Vagina (tissue), 2 donors: ENCODE measurements around the gene TMEM178B. TPM values are rescaled to one million over a fixed set of nuclear protein-coding genes. Genes with fewer than 3 reads are reported as not detected.

Experiments
- DNase-seq, 2 donors: peaks; one replicate each; pipeline ENCODE4 v3.0.0-alpha.2; 2017; ENCODE audit errors: extremely low spot score in 2 of 2
- H3K27ac ChIP-seq: fragments of 200-600 bp; sonication (generic); one replicate; pipeline ENCODE4 v1.5.1; 2019
- H3K27me3 ChIP-seq: fragments of 200-600 bp; sonication (generic); one replicate; pipeline ENCODE4 v1.5.1; 2019
- H3K36me3 ChIP-seq, 2 donors: fragments of 200-600 bp; sonication (generic); one replicate each; pipeline ENCODE4 v1.5.1; 2017 to 2019
- H3K4me1 ChIP-seq: fragments of 200-600 bp; sonication (generic); one replicate; pipeline ENCODE4 v1.5.1; 2019
- H3K4me3 ChIP-seq, 2 donors: fragments of 200-600 bp; sonication (generic); 1 replicate in 1 of 2; 2 replicates in 1 of 2; pipeline ENCODE4 v1.5.1; 2016 to 2019
- H3K9me3 ChIP-seq: fragments of 200-600 bp; sonication (generic); one replicate; pipeline ENCODE4 v1.5.1; 2019
- CTCF ChIP-seq, 3 experiments: fragments of 450-650 bp in 2 of 3; fragments of 200-600 bp in 1 of 3; sonication (generic) in 1 of 3; IDR thresholded peaks; one replicate each; pipeline ENCODE4 v1.5.1; 2017 to 2019; ENCODE audit warnings: antibody characterized with exemption in 3 of 3, mild to moderate bottlenecking in 2 of 3, moderate library complexity in 2 of 3
- POLR2A ChIP-seq, 2 donors: fragments of 450-650 bp; IDR thresholded peaks; one replicate each; pipeline ENCODE4 v1.6.1; 2017; ENCODE audit warnings: antibody characterized with exemption in 2 of 2, mild to moderate bottlenecking in 2 of 2, moderate library complexity in 2 of 2
- POLR2AphosphoS5 ChIP-seq, 2 donors: sonication (generic); formaldehyde crosslinking; IDR thresholded peaks; one replicate each; pipeline ENCODE4 v1.9.0; 2017; ENCODE audit warnings: antibody characterized with exemption in 2 of 2, mild to moderate bottlenecking in 2 of 2, low read depth in 1 of 2; ENCODE audit not compliant: insufficient read depth in 1 of 2
- intact Hi-C: fragments of 100-400 bp; cut with DNase I; formaldehyde crosslinking; loops from one replicate; pipeline ENCODE4 v1.15.1; 2023
- total RNA-seq: library from RNA; depleted of rRNA; stranded (reverse); fragments of >200 nt; gene quantifications from one replicate; pipeline ENCODE4 v1.2.3, GENCODE V29; 2016

Gene TMEM178B
- total RNA-seq, 1 donor from 2014 or later = 1.2 TPM

- intact Hi-C loops = no loop called here
- H3K4me1 ChIP-seq = no peaks in the 10 kb centered on the region
- H3K36me3 ChIP-seq = no peaks in the 10 kb centered on the region
- no peak for DNase-seq
- H3K9me3 ChIP-seq = no peaks in the 10 kb centered on the region
- no peak overlapping the region for H3K27ac ChIP-seq
- no peaks in the 10 kb centered on the region for H3K27me3 ChIP-seq
- TF ChIP-seq CTCF (IDR thresholded peaks at IDR 0.05) (no peak), POLR2AphosphoS5 (IDR thresholded peaks at IDR 0.05; ENCODE audit: insufficient read depth in 1 of 2, low read depth in 1 of 2) (no peak), POLR2A (IDR thresholded peaks at IDR 0.05) (no peak)
- no peak overlapping the region for H3K4me3 ChIP-seq
These were observed 48.9 kb downstream of the TMEM178B start for GRCh38 chr7:141122736-141123135.

GRCh38 chr7:141123522-141123921 is 49.7 kb downstream of the TMEM178B start:
- DNase-seq = no peak
- no peaks in the 10 kb centered on the region for H3K9me3 ChIP-seq
- intact Hi-C loops = no loop called here
- TF ChIP-seq CTCF (IDR thresholded peaks at IDR 0.05) = no peak
- no peak for TF ChIP-seq POLR2AphosphoS5 (IDR thresholded peaks at IDR 0.05; ENCODE audit: insufficient read depth in 1 of 2, low read depth in 1 of 2)
- no peak for TF ChIP-seq POLR2A (IDR thresholded peaks at IDR 0.05)
- no peak overlapping the region for H3K27ac ChIP-seq
- no peak overlapping the region for H3K4me3 ChIP-seq
- no peaks in the 10 kb centered on the region for H3K4me1 ChIP-seq
- no peaks in the 10 kb centered on the region for H3K36me3 ChIP-seq
- no peaks in the 10 kb centered on the region for H3K27me3 ChIP-seq

- no peaks in the 10 kb centered on the region for H3K9me3 ChIP-seq
- no peak overlapping the region for H3K4me3 ChIP-seq
- H3K27me3 ChIP-seq = no peaks in the 10 kb centered on the region
- DNase-seq = no peak
- no peaks in the 10 kb centered on the region for H3K36me3 ChIP-seq
- intact Hi-C loops = no loop called here
- no peaks in the 10 kb centered on the region for H3K4me1 ChIP-seq
- H3K27ac ChIP-seq = no peak overlapping the region
- TF ChIP-seq POLR2AphosphoS5 (IDR thresholded peaks at IDR 0.05; ENCODE audit: insufficient read depth in 1 of 2, low read depth in 1 of 2) (no peak), POLR2A (IDR thresholded peaks at IDR 0.05) (no peak), CTCF (IDR thresholded peaks at IDR 0.05) (no peak)
These were observed 52.2 kb downstream of the TMEM178B start for GRCh38 chr7:141126107-141126506.

GRCh38 chr7:141128506-141128905 is 54.6 kb downstream of the TMEM178B start:
- H3K4me3 ChIP-seq = no peak overlapping the region
- no peaks in the 10 kb centered on the region for H3K9me3 ChIP-seq
- no peaks in the 10 kb centered on the region for H3K36me3 ChIP-seq
- no peaks in the 10 kb centered on the region for H3K27me3 ChIP-seq
- intact Hi-C loops = no loop called here
- H3K4me1 ChIP-seq = no peaks in the 10 kb centered on the region
- H3K27ac ChIP-seq = no peak overlapping the region
- DNase-seq = no peak
- TF ChIP-seq CTCF (IDR thresholded peaks at IDR 0.05) (no peak), POLR2AphosphoS5 (IDR thresholded peaks at IDR 0.05; ENCODE audit: insufficient read depth in 1 of 2, low read depth in 1 of 2) (no peak), POLR2A (IDR thresholded peaks at IDR 0.05) (no peak)

GRCh38 chr7:141128931-141129330 is 55.1 kb downstream of the TMEM178B start:
- H3K27me3 ChIP-seq = no peaks in the 10 kb centered on the region
- no peak overlapping the region for H3K27ac ChIP-seq
- intact Hi-C loops = no loop called here
- no peaks in the 10 kb centered on the region for H3K36me3 ChIP-seq
- H3K4me3 ChIP-seq = no peak overlapping the region
- TF ChIP-seq POLR2AphosphoS5 (IDR thresholded peaks at IDR 0.05; ENCODE audit: insufficient read depth in 1 of 2, low read depth in 1 of 2) (no peak), CTCF (IDR thresholded peaks at IDR 0.05) (no peak), POLR2A (IDR thresholded peaks at IDR 0.05) (no peak)
- no peak for DNase-seq
- no peaks in the 10 kb centered on the region for H3K9me3 ChIP-seq
- H3K4me1 ChIP-seq = no peaks in the 10 kb centered on the region
